GM19240 (cell line): ENCODE data around the gene TBC1D3D.
"Not testable (repeated sequence)": the region's sequence is repeated elsewhere in the genome, so short reads cannot be mapped to it uniquely, and the experiment has no call there.

Source experiments
- DNase-seq: peaks from one replicate; pipeline ENCODE4 v3.0.0; 2011; ENCODE audit warnings: low spot score; ENCODE audit not compliant: insufficient read length

The TBC1D3D gene

DNA sequence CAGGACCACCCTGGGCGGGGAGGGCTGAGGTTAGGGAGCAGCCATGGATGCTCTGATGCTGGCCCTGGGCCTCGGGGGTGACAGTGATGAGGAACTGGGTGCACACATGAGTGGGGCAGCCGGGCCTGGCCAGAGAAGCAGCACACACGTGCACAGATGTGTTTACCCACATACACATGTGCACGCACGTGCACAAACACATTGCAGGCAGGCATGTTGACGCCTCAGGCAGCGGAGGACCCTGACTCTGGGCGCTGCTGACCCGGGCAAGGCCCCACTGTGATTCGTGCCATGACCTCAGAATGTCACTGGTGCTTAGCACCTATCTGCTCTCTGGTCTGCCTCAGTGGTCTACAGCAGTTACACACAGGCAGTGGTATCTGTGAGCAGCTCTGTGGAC, at the start of gene TBC1D3D:
TSS of gene TBC1D3D (plus strand) at position 301 of the 400 bp plus-strand sequence. CDS start 1,585 bp downstream, outside the sequence.
- not testable (repeated sequence) for DNase-seq

DNA sequence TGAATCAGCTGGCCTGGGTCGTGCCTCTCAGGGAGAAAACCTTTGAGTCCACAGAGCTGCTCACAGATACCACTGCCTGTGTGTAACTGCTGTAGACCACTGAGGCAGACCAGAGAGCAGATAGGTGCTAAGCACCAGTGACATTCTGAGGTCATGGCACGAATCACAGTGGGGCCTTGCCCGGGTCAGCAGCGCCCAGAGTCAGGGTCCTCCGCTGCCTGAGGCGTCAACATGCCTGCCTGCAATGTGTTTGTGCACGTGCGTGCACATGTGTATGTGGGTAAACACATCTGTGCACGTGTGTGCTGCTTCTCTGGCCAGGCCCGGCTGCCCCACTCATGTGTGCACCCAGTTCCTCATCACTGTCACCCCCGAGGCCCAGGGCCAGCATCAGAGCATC, 14.8 kb upstream of the TBC1D3D start, which contains the start of gene TBC1D3L:
TSS of gene TBC1D3L (minus strand) at position 101 of the 400 bp plus-strand sequence. CDS start 1,540 bp downstream, outside the sequence.
- DNase-seq = not testable (repeated sequence)
